Measurements from ENCODE around the gene IQCE.
A peak's percentile ranks its signal among the peaks of the same experiment; 100 is the strongest.

DNA sequence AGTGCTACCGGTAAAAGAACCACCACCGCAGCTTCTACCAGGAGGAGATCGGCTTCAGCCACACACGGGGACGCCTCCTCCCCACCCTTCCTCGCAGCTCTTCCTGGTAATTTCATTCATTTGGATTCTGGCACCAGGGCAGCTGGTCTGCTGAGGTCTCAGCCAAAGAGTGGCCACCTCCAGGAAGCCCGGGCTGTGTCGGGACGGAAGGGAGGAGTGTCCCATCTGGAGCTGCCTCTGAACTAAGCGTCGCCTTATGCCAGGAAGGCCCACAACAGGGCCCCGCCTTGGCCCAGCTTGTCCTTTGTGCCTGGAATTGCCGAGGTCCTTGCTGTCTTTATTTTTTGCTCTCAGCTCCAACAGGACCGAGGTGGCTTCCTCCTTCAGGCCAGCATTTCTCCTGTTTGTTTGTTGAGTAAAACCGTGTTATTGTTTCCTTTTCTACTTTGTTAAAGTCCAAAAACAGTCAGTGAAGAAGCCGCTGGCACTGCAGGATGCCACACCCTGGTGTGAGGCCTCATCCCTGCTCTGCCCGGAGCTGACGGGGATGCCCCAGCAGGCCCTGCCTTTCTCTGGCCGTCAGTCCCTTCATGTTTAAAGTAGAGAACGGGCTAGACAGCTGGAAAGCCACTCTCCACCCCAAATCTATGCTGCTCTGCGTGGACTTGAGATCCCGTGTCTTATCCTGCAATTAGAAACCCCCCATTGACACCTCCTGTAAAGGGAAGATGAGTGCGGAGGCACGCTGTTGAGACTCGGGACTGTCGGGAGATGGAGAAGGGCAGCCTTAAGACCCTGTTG, 48.5 kb downstream of the IQCE start:
- TF ChIP-seq, protein P1, sequence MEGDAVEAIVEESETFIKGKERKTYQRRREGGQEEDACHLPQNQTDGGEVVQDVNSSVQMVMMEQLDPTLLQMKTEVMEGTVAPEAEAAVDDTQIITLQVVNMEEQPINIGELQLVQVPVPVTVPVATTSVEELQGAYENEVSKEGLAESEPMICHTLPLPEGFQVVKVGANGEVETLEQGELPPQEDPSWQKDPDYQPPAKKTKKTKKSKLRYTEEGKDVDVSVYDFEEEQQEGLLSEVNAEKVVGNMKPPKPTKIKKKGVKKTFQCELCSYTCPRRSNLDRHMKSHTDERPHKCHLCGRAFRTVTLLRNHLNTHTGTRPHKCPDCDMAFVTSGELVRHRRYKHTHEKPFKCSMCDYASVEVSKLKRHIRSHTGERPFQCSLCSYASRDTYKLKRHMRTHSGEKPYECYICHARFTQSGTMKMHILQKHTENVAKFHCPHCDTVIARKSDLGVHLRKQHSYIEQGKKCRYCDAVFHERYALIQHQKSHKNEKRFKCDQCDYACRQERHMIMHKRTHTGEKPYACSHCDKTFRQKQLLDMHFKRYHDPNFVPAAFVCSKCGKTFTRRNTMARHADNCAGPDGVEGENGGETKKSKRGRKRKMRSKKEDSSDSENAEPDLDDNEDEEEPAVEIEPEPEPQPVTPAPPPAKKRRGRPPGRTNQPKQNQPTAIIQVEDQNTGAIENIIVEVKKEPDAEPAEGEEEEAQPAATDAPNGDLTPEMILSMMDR (IDR thresholded peaks at IDR 0.05): no peak
- TF ChIP-seq POLR2A (IDR thresholded peaks at IDR 0.05): peak; percentile 12 to 22

Data from gastroesophageal sphincter (tissue), 3 donors.